ENCODE results near the gene PPP6R1. TPM values are rescaled to one million over a fixed set of nuclear protein-coding genes. Genes with fewer than 3 reads are reported as not detected.

The PPP6R1 gene
- total RNA-seq, 1 experiment from 2014 or later, result 113 TPM

GRCh38 chr19:55241143-55241934, 17.5 kb downstream of the PPP6R1 start:
- DNase-seq, result no peak
- Mint-ChIP-seq H3K4me1 (ENCODE audit: low read depth, unreplicated experiment) (no peaks in the 10 kb centered on the region), H3K36me3 (ENCODE audit: insufficient read depth, unreplicated experiment) (peaks cover 79% of the 10 kb centered on the region), H3K9me3 (ENCODE audit: unreplicated experiment) (no peaks in the 10 kb centered on the region), H3K27ac (ENCODE audit: unreplicated experiment) (no peak overlapping the region), H3K4me3 (ENCODE audit: unreplicated experiment) (no peak overlapping the region), H3K27me3 (ENCODE audit: insufficient read depth, unreplicated experiment) (no peaks in the 10 kb centered on the region)
- Histone ChIP-seq H3K36me3 (ENCODE audit: control insufficient read depth, insufficient read depth, low read length) (peaks cover 14% of the 10 kb centered on the region), H3K27me3 (replicated peaks; ENCODE audit: control insufficient read depth, insufficient read depth, low read length) (no peaks in the 10 kb centered on the region), H3K4me3 (ENCODE audit: low read depth, low read length) (no peak overlapping the region), H3K4me1 (no peaks in the 10 kb centered on the region), H3K9me3 (no peaks in the 10 kb centered on the region)
- POLR2A ChIA-PET, result no interaction called here
- CTCF ChIA-PET, result no interaction called here
- intact Hi-C loops (cut with micrococcal nuclease; ENCODE audit: unreplicated experiment), result no loop called here
- BruUV-seq (replicated peaks), result no TSS peak
- TF ChIP-seq CTCF (IDR thresholded peaks at IDR 0.05; ENCODE audit: insufficient read depth in 1 of 2, low read depth in 1 of 2, low read length in 1 of 2, severe bottlenecking in 1 of 2, unreplicated experiment in 1 of 2), result no peak

- H3K27me3 ChIP-seq (replicated peaks; ENCODE audit: control insufficient read depth, insufficient read depth, low read length), result no peaks in the 10 kb centered on the region
These were observed 18.1 kb downstream of the PPP6R1 start for GRCh38 chr19:55240713-55241020.

GRCh38 chr19:55239004-55239403, 19.8 kb downstream of the PPP6R1 start:
- intact Hi-C loops (cut with micrococcal nuclease; ENCODE audit: unreplicated experiment), result no loop called here
- peaks cover 88% of the 10 kb centered on the region for H3K36me3 Mint-ChIP-seq (ENCODE audit: insufficient read depth, unreplicated experiment)
- no peak overlapping the region for H3K27ac Mint-ChIP-seq (ENCODE audit: unreplicated experiment)
- no peaks in the 10 kb centered on the region for H3K4me1 Mint-ChIP-seq (ENCODE audit: low read depth, unreplicated experiment)
- no peak for DNase-seq
- no peak overlapping the region for H3K4me3 ChIP-seq (ENCODE audit: low read depth, low read length)
- no peak overlapping the region for H3K4me3 Mint-ChIP-seq (ENCODE audit: unreplicated experiment)
- ChIA-PET POLR2A (no interaction called here), CTCF (no interaction called here)
- TF ChIP-seq CTCF (IDR thresholded peaks at IDR 0.05; ENCODE audit: insufficient read depth in 1 of 2, low read depth in 1 of 2, low read length in 1 of 2, severe bottlenecking in 1 of 2, unreplicated experiment in 1 of 2), result no peak
- no peaks in the 10 kb centered on the region for H3K27me3 Mint-ChIP-seq (ENCODE audit: insufficient read depth, unreplicated experiment)
- BruUV-seq (replicated peaks), result no TSS peak
- no peaks in the 10 kb centered on the region for H3K9me3 Mint-ChIP-seq (ENCODE audit: unreplicated experiment)
- H3K9me3 ChIP-seq, result no peaks in the 10 kb centered on the region
- no peaks in the 10 kb centered on the region for H3K27me3 ChIP-seq (replicated peaks; ENCODE audit: control insufficient read depth, insufficient read depth, low read length)
- H3K4me1 ChIP-seq, result no peaks in the 10 kb centered on the region
- H3K36me3 ChIP-seq (ENCODE audit: control insufficient read depth, insufficient read depth, low read length), result peaks cover 13% of the 10 kb centered on the region

More at GRCh38 chr19:55240713-55241020, 18.1 kb downstream of the PPP6R1 start:
- intact Hi-C loops (cut with micrococcal nuclease; ENCODE audit: unreplicated experiment), result no loop called here
- Mint-ChIP-seq H3K27ac (ENCODE audit: unreplicated experiment) (no peak overlapping the region), H3K27me3 (ENCODE audit: insufficient read depth, unreplicated experiment) (no peaks in the 10 kb centered on the region), H3K36me3 (ENCODE audit: insufficient read depth, unreplicated experiment) (peaks cover 86% of the 10 kb centered on the region), H3K9me3 (ENCODE audit: unreplicated experiment) (no peaks in the 10 kb centered on the region), H3K4me3 (ENCODE audit: unreplicated experiment) (no peak overlapping the region), H3K4me1 (ENCODE audit: low read depth, unreplicated experiment) (no peaks in the 10 kb centered on the region)
- H3K4me3 ChIP-seq (ENCODE audit: low read depth, low read length), result no peak overlapping the region
- no TSS peak for BruUV-seq (replicated peaks)
- ChIA-PET CTCF (no interaction called here), POLR2A (no interaction called here)
- H3K36me3 ChIP-seq (ENCODE audit: control insufficient read depth, insufficient read depth, low read length), result peaks cover 16% of the 10 kb centered on the region
- DNase-seq, result no peak
- no peak for TF ChIP-seq CTCF (IDR thresholded peaks at IDR 0.05; ENCODE audit: insufficient read depth in 1 of 2, low read depth in 1 of 2, low read length in 1 of 2, severe bottlenecking in 1 of 2, unreplicated experiment in 1 of 2)
- H3K9me3 ChIP-seq, result no peaks in the 10 kb centered on the region
- no peaks in the 10 kb centered on the region for H3K4me1 ChIP-seq

Measured in Caco-2 (cell line).